PC-3 (cell line): Measurements from ENCODE around the gene PAMR1. TPM values are rescaled to one million over a fixed set of nuclear protein-coding genes. Genes with fewer than 3 reads are reported as not detected.

Experiments
- ATAC-seq: fragments of 200-7000 bp; cut with Tn5 transposase; 2 replicates; pipeline ENCODE4 v1.9.1; 2020; ENCODE audit warnings: mild to moderate bottlenecking, moderate library complexity
- BruUV-seq: library from RNA; stranded (reverse); fragments of 400-500 nt; replicated peaks from 2 replicates; lab custom pipeline; 2021; lab: Mats Ljungman, UMichigan
- CTCF ChIA-PET: fragments of 300-600 bp; sonication (Branson Sonifier 250); formaldehyde crosslinking; loops from one replicate; lab custom pipeline; 2022; ENCODE audit warnings: antibody characterized with exemption; lab: Charles Lee
- POLR2A ChIA-PET: fragments of 300-600 bp; sonication (Branson Sonifier 250); formaldehyde crosslinking; loops from one replicate; lab custom pipeline; 2022; ENCODE audit warnings: antibody characterized with exemption; ENCODE audit not compliant: unreplicated experiment; lab: Charles Lee
- DNase-seq: peaks from one replicate; pipeline ENCODE4 v3.0.0-alpha.2; 2015
- H2AFZ ChIP-seq: fragments of 300-600 bp; sonication (generic); 2 replicates; pipeline ENCODE4 v1.6.0; 2016; ENCODE audit warnings: antibody characterized with exemption, low read length
- H3F3A ChIP-seq: fragments of 300-600 bp; sonication (generic); one replicate; pipeline ENCODE4 v1.6.0; 2017; ENCODE audit warnings: antibody characterized with exemption, low read length, control low read depth, mild to moderate bottlenecking; ENCODE audit not compliant: unreplicated experiment
- H3K27ac ChIP-seq: fragments of 300-600 bp; sonication (generic); 2 replicates; pipeline ENCODE4 v1.5.1; 2016; ENCODE audit warnings: mild to moderate bottlenecking, low read length
- H3K27me3 ChIP-seq: fragments of 300-600 bp; sonication (generic); 2 replicates; pipeline ENCODE4 v1.6.1; 2016; ENCODE audit warnings: low read length, mixed read lengths
- H3K36me3 ChIP-seq: fragments of 300-600 bp; sonication (generic); 2 replicates; pipeline ENCODE4 v1.6.1; 2016; ENCODE audit warnings: low read depth, mixed run types, low read length, mixed read lengths
- H3K4me1 ChIP-seq: fragments of 300-600 bp; sonication (generic); 2 replicates; pipeline ENCODE4 v1.5.1; 2016; ENCODE audit warnings: low read length; ENCODE audit not compliant: insufficient read depth
- H3K4me2 ChIP-seq: fragments of 300-600 bp; sonication (generic); 2 replicates; pipeline ENCODE4 v1.6.0; 2016; ENCODE audit warnings: low read length
- H3K4me3 ChIP-seq: fragments of 300-600 bp; sonication (generic); 2 replicates; pipeline ENCODE4 v1.5.1; 2016; ENCODE audit warnings: mild to moderate bottlenecking, low read length, mixed read lengths
- H3K79me2 ChIP-seq: fragments of 300-600 bp; sonication (generic); 2 replicates; pipeline ENCODE4 v1.6.1; 2017; ENCODE audit warnings: low read length, mixed read lengths
- H3K9ac ChIP-seq: fragments of 300-600 bp; sonication (generic); 2 replicates; pipeline ENCODE4 v1.6.0; 2016; ENCODE audit warnings: mild to moderate bottlenecking, low read length
- H3K9me2 ChIP-seq: fragments of 300-600 bp; sonication (generic); replicated peaks from 2 replicates; pipeline ENCODE4 v1.6.1; 2016; ENCODE audit warnings: mixed run types, low read length, mixed read lengths
- H3K9me3 ChIP-seq: fragments of 300-600 bp; sonication (generic); 2 replicates; pipeline ENCODE4 v1.6.1; 2016; ENCODE audit warnings: low read length, mixed read lengths
- H4K20me1 ChIP-seq: fragments of 300-600 bp; sonication (generic); 2 replicates; pipeline ENCODE4 v1.6.1; 2016; ENCODE audit warnings: low read length, mixed read lengths
- EZH2 ChIP-seq: fragments of 300-600 bp; sonication (generic); IDR thresholded peaks from one replicate; pipeline ENCODE4 v1.6.1; 2017; ENCODE audit warnings: antibody characterized with exemption, mild to moderate bottlenecking, low read length; ENCODE audit not compliant: unreplicated experiment
- EZH2phosphoT487 ChIP-seq: fragments of 300-600 bp; sonication (generic); IDR thresholded peaks from 2 replicates; pipeline ENCODE4 v1.6.1; 2018; ENCODE audit warnings: mild to moderate bottlenecking, antibody characterized with exemption, low read length, borderline replicate concordance
- intact Hi-C: fragments of 100-400 bp; cut with micrococcal nuclease; formaldehyde crosslinking; loops from 2 replicates; pipeline ENCODE4 v1.9.0; 2023
- total RNA-seq: library from RNA; depleted of rRNA; stranded (reverse); fragments of >200 nt; gene quantifications from 2 replicates; pipeline ENCODE4 v1.2.3, GENCODE V29; 2014
- TF ChIP-seq, protein P1 (sequence below): fragments of 300-600 bp; sonication (generic); conservative IDR thresholded peaks from 2 replicates; pipeline ENCODE4 v1.5.1; 2017; ENCODE audit warnings: antibody characterized with exemption, low read depth, mild to moderate bottlenecking, low read length

Gene PAMR1
- total RNA-seq, 1 experiment from 2014 or later: not detected

DNA sequence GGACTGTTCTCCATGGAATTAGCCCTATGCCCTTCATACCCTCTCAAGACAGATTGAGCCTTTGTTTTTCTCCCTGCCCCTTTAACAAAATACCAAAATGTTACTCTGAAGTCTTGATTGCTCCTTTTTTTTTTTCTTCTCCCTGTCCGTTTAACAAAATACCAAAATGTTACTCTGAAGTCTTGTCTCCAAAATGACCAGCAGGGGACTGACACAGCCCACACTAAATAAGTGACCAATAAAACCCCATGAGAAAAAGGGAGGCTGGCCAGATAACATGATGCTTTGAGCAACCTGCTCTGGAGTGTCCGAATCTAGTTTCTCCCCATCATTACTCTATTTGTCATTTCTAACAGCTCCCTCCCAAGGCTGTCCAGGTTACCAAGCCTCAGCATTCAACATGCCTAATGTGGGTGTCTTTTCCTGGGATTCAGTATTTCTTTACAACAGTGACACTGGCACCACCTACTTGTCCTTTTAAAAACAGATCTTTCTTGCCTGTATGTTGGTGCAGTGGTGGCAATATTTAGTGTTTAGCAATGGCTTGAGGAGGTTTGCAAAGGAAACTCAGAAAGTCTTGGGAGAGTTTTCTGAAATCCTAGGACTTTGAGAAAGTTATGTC is 63.4 kb downstream of the PAMR1 start:
- no TSS peak for BruUV-seq
- POLR2A ChIA-PET: no interaction called here
- intact Hi-C loops: loop anchor here (5.0 kb wide), 1 partner anchor 805 kb away; no protein-coding TSS in a partner anchor

DNA sequence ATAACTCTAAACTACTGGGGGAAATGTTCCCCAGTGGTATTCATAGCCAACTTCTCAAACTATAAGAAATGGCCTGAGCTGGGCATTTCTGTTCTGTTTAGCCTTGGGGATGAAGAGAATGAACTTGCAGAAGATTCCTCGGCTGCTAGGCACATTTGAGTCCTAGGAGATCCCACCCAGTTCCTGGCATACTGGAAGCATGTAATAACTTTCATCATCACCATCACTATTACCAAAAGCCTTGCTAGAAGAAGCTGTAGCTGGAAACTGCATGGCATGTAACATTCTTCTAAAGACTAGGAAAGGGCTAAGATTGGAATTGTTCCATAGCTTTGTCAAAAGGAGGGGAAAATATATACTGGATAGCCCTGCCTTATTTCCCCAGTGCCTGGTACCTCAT is 65.9 kb downstream of the PAMR1 start:
- intact Hi-C loops: no loop called here
- no peaks in the 10 kb centered on the region for H3K79me2 ChIP-seq
- H3K36me3 ChIP-seq: no peaks in the 10 kb centered on the region
- no peak for TF ChIP-seq EZH2
- DNase-seq (no peak), ATAC-seq (no peak)
- no peaks in the 10 kb centered on the region for H3K9me3 ChIP-seq
- BruUV-seq: no TSS peak
- H3K4me2 ChIP-seq: no peak overlapping the region
- H3K9ac ChIP-seq: no peak overlapping the region
- no peak overlapping the region for H3K27ac ChIP-seq
- no peaks in the 10 kb centered on the region for H3K4me1 ChIP-seq
- POLR2A ChIA-PET: no interaction called here
- 0 out of 2 replicates have a peak, but pooled peaks cover 12% of the 10 kb centered on the region for H3K27me3 ChIP-seq
- CTCF ChIA-PET: no interaction called here
- H3F3A ChIP-seq: no peaks in the 10 kb centered on the region
- H4K20me1 ChIP-seq: no peaks in the 10 kb centered on the region
- no peak overlapping the region for H3K4me3 ChIP-seq
- H3K9me2 ChIP-seq: no peaks in the 10 kb centered on the region
- no peak overlapping the region for H2AFZ ChIP-seq

More for the DNA sequence above, 63.4 kb downstream of the PAMR1 start:
- H3K4me3 ChIP-seq: no peak overlapping the region
- CTCF ChIA-PET: no interaction called here
- no peak overlapping the region for H3K4me2 ChIP-seq
- ATAC-seq (peak; percentile 21; the same call in 1 of the 2 replicates), DNase-seq (no peak)
- H3K9ac ChIP-seq: no peak overlapping the region
- no peaks in the 10 kb centered on the region for H4K20me1 ChIP-seq
- H3K9me2 ChIP-seq: no peaks in the 10 kb centered on the region
- no peaks in the 10 kb centered on the region for H3K79me2 ChIP-seq
- no peaks in the 10 kb centered on the region for H3K36me3 ChIP-seq
- no peak overlapping the region for H3K27ac ChIP-seq
- H3F3A ChIP-seq: no peaks in the 10 kb centered on the region
- TF ChIP-seq EZH2phosphoT487 (no peak), EZH2 (no peak)
- TF ChIP-seq, protein P1, sequence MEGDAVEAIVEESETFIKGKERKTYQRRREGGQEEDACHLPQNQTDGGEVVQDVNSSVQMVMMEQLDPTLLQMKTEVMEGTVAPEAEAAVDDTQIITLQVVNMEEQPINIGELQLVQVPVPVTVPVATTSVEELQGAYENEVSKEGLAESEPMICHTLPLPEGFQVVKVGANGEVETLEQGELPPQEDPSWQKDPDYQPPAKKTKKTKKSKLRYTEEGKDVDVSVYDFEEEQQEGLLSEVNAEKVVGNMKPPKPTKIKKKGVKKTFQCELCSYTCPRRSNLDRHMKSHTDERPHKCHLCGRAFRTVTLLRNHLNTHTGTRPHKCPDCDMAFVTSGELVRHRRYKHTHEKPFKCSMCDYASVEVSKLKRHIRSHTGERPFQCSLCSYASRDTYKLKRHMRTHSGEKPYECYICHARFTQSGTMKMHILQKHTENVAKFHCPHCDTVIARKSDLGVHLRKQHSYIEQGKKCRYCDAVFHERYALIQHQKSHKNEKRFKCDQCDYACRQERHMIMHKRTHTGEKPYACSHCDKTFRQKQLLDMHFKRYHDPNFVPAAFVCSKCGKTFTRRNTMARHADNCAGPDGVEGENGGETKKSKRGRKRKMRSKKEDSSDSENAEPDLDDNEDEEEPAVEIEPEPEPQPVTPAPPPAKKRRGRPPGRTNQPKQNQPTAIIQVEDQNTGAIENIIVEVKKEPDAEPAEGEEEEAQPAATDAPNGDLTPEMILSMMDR: peak; percentile 39; the same call in 1 of the 2 replicates
- H2AFZ ChIP-seq: no peak overlapping the region
- H3K4me1 ChIP-seq: peaks cover 12% of the 10 kb centered on the region; the same call in 1 of the 2 replicates
- no peaks in the 10 kb centered on the region for H3K9me3 ChIP-seq
- 0 out of 2 replicates have a peak, but pooled peaks cover 2% of the 10 kb centered on the region for H3K27me3 ChIP-seq

- DNase-seq (no peak), ATAC-seq (no peak)
- H3K9me2 ChIP-seq: no peaks in the 10 kb centered on the region
- no peaks in the 10 kb centered on the region for H4K20me1 ChIP-seq
- no peaks in the 10 kb centered on the region for H3K9me3 ChIP-seq
- no peaks in the 10 kb centered on the region for H3F3A ChIP-seq
- no peak overlapping the region for H3K4me3 ChIP-seq
- no peaks in the 10 kb centered on the region for H3K36me3 ChIP-seq
- CTCF ChIA-PET: interaction anchor here (0.6 kb wide), 1 partner anchor 673 kb away, joined by 3 read pairs; no protein-coding TSS in a partner anchor
- intact Hi-C loops: no loop called here
- 0 out of 2 replicates have a peak, but pooled peaks cover 12% of the 10 kb centered on the region for H3K27me3 ChIP-seq
- BruUV-seq: no TSS peak
- H3K79me2 ChIP-seq: no peaks in the 10 kb centered on the region
- no peak overlapping the region for H3K27ac ChIP-seq
- POLR2A ChIA-PET: no interaction called here
- H3K4me1 ChIP-seq: no peaks in the 10 kb centered on the region
- H3K9ac ChIP-seq: no peak overlapping the region
- no peak overlapping the region for H3K4me2 ChIP-seq
- H2AFZ ChIP-seq: no peak overlapping the region
- TF ChIP-seq, protein P1: no peak
- TF ChIP-seq EZH2: no peak
- no peak for TF ChIP-seq EZH2phosphoT487
Observed at GRCh38 chr11:35458846-35459245, 66.6 kb downstream of the PAMR1 start.
